ENCODE results near the gene COG7. TPM values are rescaled to one million over a fixed set of nuclear protein-coding genes. Genes with fewer than 3 reads are reported as not detected.

Gene COG7
- total RNA-seq, 1 experiment from 2014 or later = 17.9 TPM

DNA sequence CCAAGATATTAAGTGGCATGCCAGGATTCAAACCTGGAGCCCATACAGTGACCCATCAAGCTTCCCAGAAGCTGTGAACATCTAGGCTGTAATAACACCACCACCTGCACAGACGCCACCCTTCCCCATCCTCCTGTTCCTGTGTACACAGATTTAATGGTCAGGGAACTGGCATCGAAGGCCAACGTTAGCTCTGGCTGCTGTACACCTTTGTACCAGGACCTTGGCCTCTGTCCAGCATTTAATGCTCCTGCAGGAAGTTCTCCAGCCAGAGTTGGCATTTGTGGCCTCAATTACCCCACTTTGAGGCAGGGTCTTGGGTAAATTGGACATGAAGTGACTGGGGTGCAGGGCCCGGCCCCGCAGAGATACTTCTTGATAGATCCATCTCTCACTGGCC is 101.6 kb downstream of the COG7 start:
- peaks cover 0 to 5% of the 10 kb centered on the region in 2 experiments; a peak in 2 of 4 replicates for H3K4me1 Mint-ChIP-seq
- no peak overlapping the region for H2BK12ac ChIP-seq (ENCODE audit: insufficient read length, low read depth, low read length)

More for the DNA sequence above, 101.6 kb downstream of the COG7 start:
- H2BK120ac ChIP-seq (ENCODE audit: low read depth, low read length, poor library complexity, severe bottlenecking) = no peak overlapping the region
- H2BK5ac ChIP-seq (ENCODE audit: insufficient read length, low read length) = no peak overlapping the region
- no peak overlapping the region for H3K9ac ChIP-seq (ENCODE audit: extremely low read depth, insufficient read length, low read length)
- no peak overlapping the region for H4K5ac ChIP-seq (ENCODE audit: insufficient read length, low read depth, low read length)
- no peaks in the 10 kb centered on the region for H3K9me3 ChIP-seq (ENCODE audit: control insufficient read depth, low read depth, low read length)
- H2AFZ ChIP-seq (ENCODE audit: low read length) = no peak overlapping the region
- H3K4me1 ChIP-seq (ENCODE audit: insufficient read depth, low read length) = no peaks in the 10 kb centered on the region
- H3K79me2 ChIP-seq (ENCODE audit: insufficient read depth, low read length) = no peaks in the 10 kb centered on the region
- no peak overlapping the region for H2AK5ac ChIP-seq (ENCODE audit: insufficient read length, low read length)
- no peak overlapping the region for H3K27ac Mint-ChIP-seq
- H3K18ac ChIP-seq (ENCODE audit: insufficient read length, low read depth, low read length) = no peak overlapping the region
- peaks cover 3 to 6% of the 10 kb centered on the region in 2 experiments; a peak in 4 of 5 replicates for H3K9me3 Mint-ChIP-seq
- H3K4me3 Mint-ChIP-seq = no peak overlapping the region
- H3K36me3 Mint-ChIP-seq (ENCODE audit: insufficient read depth in 1 of 3, low read depth in 3 of 3) = no peaks in the 10 kb centered on the region; a peak in 1 of 7 replicates
- H3K4ac ChIP-seq (ENCODE audit: low read depth, low read length) = no peak overlapping the region
- no peak for TF ChIP-seq CTCF (conservative IDR thresholded peaks at IDR 0.05)
- H2BK20ac ChIP-seq (ENCODE audit: low read depth, low read length, poor library complexity, severe bottlenecking) = no peak overlapping the region
- DNase-seq = no peak
- no peaks in the 10 kb centered on the region; the same call in 1 of the 2 replicates for H3K27me3 Mint-ChIP-seq (ENCODE audit: low read depth)
- H2BK15ac ChIP-seq (ENCODE audit: low read depth, low read length) = no peak overlapping the region
- H3K79me1 ChIP-seq (ENCODE audit: insufficient read depth, low read depth, low read length, poor library complexity, severe bottlenecking) = no peaks in the 10 kb centered on the region
- H3K23me2 ChIP-seq (ENCODE audit: insufficient read length, low read depth, low read length, poor library complexity, severe bottlenecking) = no peaks in the 10 kb centered on the region
- H3K23ac ChIP-seq (ENCODE audit: insufficient read length, low read depth, low read length) = no peak overlapping the region
- H3K27ac ChIP-seq (ENCODE audit: insufficient read length, low read depth, low read length) = no peak overlapping the region
- no peak overlapping the region for H4K8ac ChIP-seq (replicated peaks; ENCODE audit: insufficient read length, low read depth, low read length)
- H3K4me2 ChIP-seq (ENCODE audit: insufficient read depth, insufficient read length, low read length) = no peak overlapping the region
- H3K56ac ChIP-seq (ENCODE audit: insufficient read length, low read depth, low read length) = no peak overlapping the region
- no peak overlapping the region for H3T11ph ChIP-seq (ENCODE audit: low read length)
- no peaks in the 10 kb centered on the region for H3K27me3 ChIP-seq (ENCODE audit: insufficient read depth, low read length)
- no peak overlapping the region; the same call in 1 of the 2 replicates for H3K14ac ChIP-seq (ENCODE audit: insufficient read depth, low read length)
- H4K91ac ChIP-seq (ENCODE audit: insufficient read length, low read depth, low read length) = no peak overlapping the region
- no CpG with 5 or more reads among the region's 5 CpGs for WGBS (ENCODE audit: extremely low coverage, insufficient read length, low lambda C conversion rate)
- H4K20me1 ChIP-seq (ENCODE audit: control insufficient read depth, insufficient read depth, insufficient read length) = no peaks in the 10 kb centered on the region

Data from H9 (cell line).